ENCODE data around the gene UNC45A.
"Not testable (repeated sequence)": the region's sequence is repeated elsewhere in the genome, so short reads cannot be mapped to it uniquely, and the experiment has no call there.

The UNC45A gene

DNA sequence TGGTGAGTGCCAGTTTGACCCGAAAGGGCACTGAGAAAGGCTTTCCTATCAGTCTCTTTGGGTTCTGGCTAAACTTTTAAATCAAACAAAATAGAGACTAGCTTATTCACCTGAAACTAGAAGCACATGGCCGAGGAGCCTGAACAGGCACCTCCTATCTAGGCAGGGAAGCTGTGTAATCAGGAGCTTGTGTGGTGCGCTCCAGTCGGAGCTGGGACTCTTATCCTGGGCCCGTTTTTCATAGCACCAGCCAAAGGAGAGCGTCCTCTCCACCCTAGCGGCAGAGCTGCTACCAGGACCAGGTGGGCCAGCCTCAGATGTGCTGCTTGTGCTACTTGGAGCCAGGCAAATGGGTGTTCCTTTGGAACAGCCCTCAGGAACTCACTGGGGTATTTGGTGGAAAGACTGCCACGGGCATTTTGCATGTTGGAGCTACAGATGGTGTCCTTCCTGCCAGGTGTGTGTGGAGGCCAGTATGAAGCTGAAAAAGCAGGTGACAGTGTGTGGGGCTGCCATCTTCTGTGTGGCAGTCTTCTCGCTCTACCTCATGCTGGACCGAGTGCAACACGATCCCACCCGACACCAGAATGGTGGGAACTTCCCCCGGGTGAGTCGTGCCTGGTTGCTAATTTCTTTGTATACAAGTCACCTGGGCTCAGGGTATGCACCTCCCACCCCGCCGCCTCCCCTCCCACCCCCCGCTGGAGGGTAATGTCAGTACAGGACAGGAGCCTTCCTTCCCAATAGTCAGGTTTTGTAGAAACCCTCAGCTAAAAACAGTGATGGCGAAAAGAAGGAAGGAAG is 31.1 kb upstream of the UNC45A start:
- no peak for DNase-seq (ENCODE audit: low read depth in 2 of 2)

DNA sequence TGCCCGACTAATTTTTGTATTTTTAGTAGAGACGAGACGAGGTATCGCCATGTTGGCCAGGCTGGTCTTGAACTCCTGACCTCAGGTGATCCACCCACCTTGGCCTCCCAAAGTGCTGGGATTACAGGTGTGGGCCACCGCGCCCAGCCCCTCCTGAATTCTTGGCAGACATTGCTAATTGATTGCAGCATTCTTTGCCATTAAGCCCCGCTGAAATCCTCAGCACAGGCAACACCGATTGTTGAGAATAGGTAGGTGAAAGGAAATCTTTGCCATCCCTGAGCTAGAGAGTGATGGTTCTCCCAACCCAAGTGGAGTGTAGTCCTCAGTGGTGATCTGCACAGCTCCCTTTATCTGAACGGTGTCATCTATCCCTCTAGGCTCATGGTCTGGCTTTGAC is 30.3 kb upstream of the UNC45A start:
- no peak for DNase-seq (ENCODE audit: low read depth in 2 of 2)

DNA sequence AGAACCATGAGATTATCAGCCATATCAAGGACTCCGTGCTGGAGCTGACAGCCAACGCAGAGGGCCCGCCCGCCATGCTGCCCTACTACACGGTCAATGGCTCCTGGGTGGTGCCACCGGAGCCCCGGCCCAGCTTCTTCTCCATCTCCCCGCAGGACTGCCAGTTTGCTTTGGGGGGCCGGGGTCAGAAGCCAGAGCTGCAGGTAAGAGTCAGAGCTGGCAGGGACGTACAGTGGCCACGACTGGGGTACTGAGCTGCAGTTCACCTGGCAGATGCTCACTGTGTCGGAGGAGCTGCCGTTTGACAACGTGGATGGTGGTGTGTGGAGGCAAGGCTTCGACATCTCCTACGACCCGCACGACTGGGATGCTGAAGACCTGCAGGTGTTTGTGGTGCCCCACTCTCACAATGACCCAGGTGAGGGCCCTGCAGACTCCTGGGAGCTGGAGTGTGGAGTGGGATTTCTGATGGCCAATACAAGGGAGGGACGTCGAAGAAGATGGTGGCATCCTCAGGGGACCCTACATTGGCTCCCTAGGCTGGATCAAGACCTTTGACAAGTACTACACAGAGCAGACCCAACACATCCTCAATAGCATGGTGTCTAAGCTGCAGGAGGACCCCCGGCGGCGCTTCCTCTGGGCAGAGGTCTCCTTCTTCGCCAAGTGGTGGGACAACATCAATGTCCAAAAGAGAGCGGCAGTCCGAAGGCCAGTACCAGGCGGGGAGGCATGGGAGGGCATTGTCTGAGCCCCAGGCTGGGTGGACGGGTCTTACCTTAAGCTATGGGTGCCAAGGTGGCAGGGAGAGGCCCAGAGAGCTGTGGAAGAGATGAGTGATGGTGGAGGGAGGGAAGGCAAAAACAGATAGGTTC is 29.5 kb upstream of the UNC45A start:
- no peak for DNase-seq (ENCODE audit: low read depth in 2 of 2)

DNA sequence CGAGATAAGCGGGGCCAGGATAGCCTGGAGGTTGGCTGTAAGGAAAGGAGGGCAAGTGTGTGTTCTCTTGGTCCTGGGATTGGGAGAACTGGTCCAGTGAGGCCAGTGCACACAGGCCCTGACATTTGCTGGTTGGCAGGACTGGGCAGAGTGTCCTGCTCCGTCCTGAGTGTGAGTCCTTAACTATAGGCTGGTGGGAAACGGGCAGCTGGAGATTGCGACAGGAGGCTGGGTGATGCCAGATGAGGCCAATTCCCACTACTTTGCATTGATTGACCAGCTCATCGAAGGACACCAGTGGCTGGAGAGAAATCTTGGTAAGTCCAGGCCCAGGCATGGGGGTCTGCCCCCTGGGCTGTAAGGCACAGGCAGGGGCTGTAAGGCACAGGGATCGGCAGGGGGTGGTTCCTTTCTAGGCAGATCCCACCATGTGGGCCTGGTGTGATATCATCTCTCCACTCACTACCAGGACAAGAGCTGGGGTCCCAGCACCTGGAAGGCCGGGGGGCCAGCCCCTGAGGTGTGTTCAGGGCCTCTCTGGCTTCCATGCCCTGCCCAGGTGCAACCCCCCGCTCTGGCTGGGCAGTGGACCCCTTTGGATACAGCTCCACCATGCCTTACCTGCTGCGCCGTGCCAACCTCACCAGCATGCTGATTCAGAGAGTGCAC is 28.8 kb upstream of the UNC45A start:
- DNase-seq (ENCODE audit: low read depth in 2 of 2), result no peak

DNA sequence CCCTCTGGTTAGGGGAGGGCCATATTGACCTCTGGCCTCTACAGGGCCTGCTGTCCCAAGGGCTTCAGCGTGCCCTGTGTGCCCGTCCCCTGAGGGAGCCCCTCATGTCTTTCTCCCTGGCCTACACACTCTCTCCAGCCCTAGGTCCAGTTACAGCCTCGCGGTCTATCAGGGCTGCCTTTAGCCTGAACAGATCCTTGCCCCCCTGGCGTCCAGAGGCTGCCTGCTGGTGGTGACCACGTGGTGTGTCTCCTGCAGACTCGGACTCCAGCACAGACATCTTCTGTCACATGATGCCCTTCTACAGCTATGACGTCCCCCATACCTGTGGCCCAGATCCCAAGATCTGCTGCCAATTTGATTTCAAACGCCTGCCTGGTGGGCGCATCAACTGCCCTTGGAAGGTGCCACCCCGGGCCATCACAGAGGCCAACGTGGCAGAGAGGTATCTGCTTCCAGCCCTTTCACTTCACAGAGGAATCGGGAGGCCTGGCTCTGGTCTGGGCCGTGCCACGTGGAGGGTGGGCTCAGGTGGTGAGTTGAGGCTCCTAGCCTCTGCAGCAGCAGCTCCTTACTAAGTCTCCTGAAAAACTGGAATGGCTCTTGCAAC is 27.9 kb upstream of the UNC45A start:
- DNase-seq (ENCODE audit: low read depth in 2 of 2), result no peak

DNA sequence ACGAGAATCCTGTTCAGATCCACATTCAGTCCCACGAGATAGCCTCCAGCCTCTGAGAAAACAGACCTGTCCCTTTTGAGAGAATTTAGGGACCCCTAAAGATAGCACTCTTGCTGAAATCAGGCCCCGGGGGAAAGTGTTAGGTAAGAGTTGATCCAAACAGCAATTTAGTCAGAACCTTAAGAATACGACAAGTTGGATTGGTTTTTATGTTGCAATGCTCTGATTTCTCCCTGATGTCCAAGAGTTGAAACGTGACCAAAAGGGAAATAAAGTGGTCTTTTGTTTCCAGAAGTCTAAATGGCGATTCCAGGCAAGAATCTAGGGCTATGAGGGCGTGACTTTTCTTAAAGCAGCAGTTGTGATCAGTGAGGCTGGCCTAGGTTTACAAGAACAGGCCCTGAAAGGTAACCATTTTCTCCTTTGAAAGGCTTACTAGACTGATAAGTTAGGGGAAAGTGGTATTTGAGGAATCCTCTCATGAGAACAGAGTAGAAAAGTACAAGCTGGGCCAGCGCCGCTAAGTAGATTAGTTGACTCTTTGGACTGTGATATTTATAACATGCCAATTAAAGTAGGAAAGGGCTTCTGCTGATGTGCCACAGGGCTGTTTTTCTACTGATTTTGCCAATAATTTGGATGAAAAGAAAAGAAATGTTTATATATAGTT is 27.1 kb upstream of the UNC45A start:
- no peak for DNase-seq (ENCODE audit: low read depth in 2 of 2)

DNA sequence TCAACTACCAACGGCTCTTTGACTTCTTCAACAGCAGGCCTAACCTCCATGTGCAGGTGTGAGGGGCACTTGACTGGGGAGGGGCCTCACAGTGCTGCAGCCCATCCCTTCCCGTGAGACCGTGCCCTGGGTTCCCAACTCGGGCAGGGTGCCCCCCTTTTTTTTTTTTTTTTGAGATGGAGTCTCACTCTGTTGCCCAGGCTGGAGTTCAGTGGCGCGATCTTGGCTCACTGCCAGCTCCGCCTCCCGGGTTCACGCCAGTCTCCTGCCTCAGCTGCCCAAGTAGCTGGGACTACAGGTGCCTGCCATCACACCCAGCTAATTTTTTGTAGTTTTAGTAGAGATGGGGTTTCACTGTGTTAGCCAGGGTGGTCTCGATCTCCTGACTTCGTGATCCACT is 25.6 kb upstream of the UNC45A start:
- DNase-seq (ENCODE audit: low read depth in 2 of 2), result not testable (repeated sequence)

DNA sequence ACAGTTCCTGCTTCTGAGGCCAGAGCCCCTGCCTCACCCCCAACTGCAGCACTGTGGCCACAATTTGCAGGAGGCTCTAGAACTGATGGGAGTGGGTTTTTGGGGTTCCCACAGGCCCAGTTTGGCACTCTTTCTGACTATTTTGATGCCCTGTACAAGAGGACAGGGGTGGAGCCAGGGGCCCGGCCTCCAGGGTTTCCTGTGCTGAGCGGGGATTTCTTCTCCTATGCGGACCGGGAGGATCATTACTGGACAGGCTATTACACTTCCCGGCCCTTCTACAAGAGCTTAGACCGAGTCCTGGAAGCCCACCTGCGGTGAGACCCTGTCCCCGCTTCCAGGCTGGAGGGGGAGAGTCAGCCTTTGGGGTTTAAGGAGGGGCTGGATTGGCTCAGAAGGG is 25.1 kb upstream of the UNC45A start:
- DNase-seq (ENCODE audit: low read depth in 2 of 2), result no peak

DNA sequence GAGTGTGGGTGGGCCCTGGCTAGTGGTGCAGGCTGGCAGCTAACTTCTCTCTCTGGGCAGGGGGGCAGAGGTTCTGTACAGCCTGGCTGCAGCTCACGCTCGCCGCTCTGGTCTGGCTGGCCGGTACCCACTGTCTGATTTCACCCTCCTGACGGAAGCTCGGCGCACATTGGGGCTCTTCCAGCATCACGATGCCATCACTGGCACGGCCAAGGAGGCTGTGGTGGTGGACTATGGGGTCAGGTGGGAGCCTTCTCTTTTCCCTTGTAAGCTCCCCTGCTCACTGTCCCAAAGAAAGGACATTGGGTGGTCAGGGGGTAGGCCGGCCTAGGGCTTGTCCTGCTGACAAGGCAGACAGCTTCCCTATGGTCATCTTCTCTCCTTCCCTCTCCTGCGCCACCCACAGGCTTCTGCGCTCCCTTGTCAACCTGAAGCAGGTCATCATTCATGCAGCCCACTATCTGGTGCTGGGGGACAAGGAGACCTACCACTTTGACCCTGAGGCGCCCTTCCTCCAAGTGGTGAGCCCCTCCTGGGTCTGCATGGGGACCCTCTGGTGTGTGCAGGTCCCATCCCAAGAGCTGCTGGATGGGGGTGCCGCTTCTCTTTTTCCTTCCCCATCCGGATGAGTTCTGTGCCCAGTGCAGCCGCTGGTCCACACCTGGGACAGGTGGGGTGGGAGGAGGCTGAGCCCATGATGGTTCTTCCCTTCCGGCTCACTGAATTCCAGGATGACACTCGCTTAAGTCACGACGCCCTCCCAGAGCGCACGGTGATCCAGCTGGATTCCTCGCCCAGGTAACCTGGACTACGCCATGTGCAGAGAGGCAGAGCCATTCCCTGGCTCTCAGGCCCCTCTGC is 24.4 kb upstream of the UNC45A start:
- no peak for DNase-seq (ENCODE audit: low read depth in 2 of 2)

DNA sequence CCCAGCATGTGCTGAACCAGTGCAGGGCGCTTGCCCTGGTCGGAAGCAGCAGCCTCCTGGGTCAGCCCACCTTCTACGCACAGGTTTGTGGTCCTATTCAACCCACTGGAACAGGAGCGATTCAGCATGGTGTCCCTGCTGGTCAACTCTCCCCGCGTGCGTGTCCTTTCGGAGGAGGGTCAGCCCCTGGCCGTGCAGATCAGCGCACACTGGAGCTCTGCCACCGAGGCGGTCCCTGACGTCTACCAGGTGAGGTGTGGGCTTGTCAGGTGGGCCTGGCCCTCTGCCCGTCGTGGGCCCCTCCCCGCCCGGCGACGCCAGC is 23.8 kb upstream of the UNC45A start:
- DNase-seq (ENCODE audit: low read depth in 2 of 2), result no peak

DNA sequence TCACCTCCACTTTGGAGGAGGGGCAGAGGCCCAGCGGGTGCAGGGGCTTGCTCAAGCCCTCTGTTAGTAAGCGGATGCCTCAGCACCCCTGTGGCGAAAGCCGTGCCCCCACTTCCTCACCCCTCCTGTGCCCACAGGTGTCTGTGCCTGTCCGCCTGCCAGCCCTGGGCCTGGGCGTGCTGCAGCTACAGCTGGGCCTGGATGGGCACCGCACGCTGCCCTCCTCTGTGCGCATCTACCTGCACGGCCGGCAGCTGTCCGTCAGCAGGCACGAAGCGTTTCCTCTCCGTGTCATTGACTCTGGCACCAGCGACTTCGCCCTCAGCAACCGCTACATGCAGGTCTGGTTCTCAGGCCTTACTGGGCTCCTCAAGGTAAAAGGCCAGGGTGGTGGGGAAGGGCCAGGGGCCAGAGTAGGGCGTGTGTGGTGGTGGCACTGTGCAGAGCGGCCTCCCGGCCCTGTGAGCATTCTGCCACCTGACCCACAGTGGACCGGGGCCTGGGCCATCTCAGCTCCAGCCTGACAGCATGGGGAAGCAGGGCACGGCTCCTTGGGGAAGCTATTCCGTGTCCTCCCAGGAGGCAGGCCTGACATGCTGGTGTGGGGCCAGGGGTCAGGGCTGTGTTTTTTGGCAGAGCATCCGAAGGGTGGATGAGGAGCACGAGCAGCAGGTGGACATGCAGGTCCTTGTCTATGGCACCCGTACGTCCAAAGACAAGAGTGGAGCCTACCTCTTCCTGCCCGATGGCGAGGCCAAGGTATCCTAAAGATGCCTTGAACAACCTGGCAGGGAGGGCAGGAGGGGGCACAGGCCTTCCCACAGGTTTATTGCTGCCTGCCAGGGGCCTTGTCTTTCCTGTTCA is 22.9 kb upstream of the UNC45A start:
- no peak for DNase-seq (ENCODE audit: low read depth in 2 of 2)

DNA sequence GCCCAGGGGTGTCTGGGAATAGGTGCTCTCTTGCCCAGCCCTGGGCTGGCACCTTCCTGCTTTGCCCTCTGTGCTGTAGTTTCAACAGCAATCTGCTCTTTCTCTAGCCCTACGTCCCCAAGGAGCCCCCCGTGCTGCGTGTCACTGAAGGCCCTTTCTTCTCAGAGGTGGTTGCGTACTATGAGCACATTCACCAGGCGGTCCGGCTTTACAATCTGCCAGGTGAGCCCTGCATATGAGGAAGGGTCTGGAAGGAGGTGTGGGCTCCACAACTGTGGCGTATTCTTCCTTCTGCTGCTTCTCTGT is 22.4 kb upstream of the UNC45A start:
- DNase-seq (ENCODE audit: low read depth in 2 of 2), result no peak

DNA sequence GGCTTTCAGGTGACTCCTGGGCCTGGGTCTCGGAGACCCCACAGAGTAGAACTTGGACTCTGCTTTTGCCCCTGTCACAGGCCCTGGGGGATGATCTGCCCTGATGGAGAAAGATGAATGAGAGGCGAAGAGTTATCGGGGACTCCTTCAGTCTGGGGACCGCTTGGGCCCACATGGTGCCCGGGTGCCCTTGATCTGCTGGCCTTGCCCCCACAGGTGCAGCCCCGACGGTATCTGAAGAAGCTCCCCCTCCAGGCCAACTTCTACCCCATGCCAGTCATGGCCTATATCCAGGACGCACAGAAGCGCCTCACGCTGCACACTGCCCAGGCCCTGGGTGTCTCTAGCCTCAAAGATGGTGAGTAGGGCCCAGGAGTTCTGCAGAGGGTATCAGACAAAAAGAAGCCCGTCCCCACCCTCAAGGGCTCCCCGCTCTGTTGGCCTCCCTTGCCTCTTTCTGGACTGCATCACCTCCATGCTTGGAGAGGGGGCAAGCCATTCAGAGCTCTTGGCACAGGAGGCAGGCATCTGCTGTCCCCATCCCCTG is 21.6 kb upstream of the UNC45A start:
- no peak for DNase-seq (ENCODE audit: low read depth in 2 of 2)

DNA sequence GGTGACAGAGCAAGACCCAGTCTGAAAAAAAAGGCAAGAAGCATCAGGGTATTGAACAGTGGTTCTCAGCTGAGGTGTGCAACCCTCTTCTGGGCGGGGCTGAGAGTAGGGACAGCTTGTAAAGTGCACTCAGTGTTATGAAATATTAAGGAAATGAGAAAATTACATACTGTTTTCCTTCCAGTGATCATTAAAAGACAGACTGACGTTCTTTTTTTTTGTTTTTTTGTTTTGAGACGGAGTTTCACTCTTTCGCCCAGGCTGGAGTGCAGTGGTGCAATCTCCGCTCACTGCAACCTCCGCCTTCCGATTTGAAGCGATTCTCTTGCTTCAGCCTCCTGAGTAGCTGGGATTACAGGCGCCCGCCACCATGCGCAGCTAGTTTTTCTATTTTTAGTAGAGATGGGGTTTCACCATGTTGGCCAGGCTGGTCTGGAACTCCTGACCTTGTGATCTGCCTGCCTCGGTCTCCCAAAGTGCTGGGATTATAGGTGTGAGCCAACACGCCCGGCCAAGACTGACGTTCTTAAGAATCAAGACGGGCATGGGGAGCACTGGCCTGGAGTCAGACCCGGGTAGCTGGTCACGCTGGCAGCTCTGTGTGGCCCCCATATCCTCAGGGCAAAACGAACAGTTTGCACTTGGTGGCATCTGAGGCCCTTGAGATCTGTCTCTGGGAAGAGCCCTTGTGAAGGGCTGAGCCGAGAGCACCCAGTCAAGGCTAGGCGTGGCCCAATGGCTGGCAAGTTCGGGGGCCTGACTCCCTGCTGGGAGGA is 20.6 kb upstream of the UNC45A start:
- no peak for DNase-seq (ENCODE audit: low read depth in 2 of 2)

DNA sequence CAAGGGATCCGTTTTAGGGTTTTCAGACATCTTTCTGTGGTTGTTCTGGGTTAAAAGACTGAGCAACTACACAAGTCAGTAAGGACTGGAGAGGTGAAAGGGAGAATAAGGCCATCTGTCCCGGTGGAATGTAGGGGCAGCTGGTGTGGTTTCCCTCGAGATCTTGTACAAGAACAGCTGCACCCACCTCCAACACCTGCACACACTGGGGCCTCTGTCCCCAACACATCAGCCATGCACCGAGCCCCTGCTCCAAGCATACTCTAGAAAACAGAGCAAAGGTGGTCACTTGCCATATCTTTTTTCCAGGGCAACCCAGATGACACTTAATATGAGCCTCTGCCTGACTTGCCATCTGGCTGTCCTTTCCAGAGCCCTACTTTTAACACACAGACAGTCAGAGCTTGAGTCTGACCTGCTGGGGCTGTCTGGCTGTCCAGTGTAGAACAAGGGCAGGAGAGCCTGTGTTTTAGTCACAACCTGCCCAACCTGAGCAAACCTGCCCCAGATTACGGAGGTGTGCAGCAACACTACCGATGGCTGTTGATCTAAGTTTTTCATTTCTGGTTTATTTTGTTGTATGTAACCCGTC is 19.8 kb upstream of the UNC45A start:
- DNase-seq (ENCODE audit: low read depth in 2 of 2), result no peak

DNA sequence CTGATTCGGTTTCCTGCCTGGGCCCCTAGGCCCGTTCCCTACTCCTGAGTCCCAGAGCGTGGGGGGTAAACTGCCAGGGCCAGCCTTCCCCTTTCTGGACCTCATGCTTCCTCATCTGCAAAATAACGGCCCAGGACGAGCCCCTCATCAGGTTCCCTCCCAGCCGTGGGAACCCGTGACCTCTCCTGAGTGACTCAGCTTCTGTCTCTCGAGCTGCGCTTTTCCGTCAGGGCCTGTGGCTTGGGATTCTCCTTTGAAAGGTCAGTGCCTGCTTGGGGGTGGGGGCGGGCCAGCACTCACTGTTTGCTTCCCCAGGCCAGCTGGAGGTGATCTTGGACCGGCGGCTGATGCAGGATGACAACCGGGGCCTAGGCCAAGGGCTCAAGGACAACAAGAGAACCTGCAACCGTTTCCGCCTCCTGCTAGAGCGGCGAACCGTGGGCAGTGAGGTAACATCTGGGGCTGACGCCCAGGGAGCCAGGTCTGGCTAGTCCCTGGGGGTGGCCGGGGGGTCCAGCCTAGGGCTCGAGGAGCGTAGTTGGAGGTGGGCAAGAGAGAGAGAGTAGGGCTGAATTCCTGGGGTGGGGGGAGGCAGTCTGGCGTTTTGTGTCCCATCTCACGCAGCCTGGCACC is 19.2 kb upstream of the UNC45A start:
- DNase-seq (ENCODE audit: low read depth in 2 of 2), result no peak

DNA sequence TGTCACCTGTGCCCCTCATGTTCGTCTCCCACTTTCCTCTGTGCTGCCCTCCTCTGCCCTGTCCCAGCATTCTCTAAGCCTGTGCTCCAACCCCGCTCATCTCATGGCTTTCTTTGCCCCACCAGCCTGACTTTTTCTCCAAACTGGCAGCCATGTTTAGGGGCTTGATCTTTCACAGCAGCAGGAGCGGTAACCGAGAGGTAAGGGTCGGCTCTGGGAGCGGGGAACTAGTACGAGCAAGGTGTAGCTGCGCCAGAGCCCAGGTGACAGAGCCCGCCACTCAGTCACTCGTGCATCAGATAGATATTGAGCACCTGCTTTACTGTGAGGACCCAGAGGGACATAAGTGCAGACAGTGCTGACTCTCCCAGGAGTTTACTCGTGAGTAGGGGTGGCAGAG is 18.6 kb upstream of the UNC45A start:
- DNase-seq (ENCODE audit: low read depth in 2 of 2), result no peak

DNA sequence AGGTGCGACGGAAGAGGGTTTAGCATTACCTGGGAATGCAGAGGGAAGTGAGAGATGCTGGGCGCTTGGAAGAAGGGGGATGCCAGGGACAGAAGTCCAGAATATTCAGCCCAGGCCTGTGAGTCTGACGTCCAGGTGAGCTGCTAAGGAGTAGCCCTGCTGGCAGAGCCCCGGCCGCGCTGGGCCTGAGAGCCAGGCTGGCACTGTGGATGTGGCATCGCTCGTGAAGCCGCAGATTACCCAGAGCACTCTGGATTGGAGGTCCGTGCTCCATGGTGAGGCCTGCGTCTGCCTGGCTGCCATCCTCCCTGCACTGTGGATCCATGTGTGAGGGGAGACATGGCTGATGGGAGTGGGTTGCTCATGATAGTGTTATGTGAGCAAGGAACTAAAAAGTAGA is 17.5 kb upstream of the UNC45A start:
- DNase-seq (ENCODE audit: low read depth in 2 of 2), result no peak
